ENCODE results near the gene BCAP29. TPM values are rescaled to one million over a fixed set of nuclear protein-coding genes. Genes with fewer than 3 reads are reported as not detected.

The BCAP29 gene
- total RNA-seq, 2 experiments from 2014 or later: 32.1 to 32.7 TPM

DNA sequence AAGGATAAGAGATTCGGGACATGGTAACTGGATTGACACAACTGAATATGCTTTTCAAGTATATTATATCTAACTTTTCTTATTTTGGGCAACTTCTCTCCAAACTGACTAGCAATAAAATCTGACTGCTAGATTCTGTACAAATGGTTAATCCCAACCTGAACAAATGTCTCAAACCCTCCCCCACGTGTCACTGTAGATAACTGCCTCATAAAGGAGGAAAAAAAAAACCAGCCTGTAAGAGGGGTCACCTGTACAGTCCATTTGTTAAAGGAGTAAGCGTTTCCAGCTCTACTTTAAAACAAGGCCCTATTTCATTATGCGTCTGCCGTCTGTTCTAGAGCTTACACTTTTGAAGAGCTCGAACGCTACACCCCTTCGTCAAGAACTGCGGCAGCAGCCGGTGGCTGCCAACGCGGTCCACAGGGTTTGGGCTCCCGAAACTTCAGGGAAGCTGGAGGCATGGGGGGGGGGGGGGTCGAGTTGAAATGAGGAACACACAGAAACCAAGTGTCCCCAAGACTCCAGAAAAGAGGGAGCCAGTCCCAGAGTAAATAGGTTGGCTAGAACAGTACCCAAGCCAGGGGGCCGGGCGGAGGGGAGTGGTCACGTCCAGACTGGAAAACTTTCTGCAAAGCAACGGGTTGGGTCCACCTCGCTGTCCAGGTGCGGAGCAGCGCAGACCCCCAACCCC is 16.8 kb upstream of the BCAP29 start:
- Mint-ChIP-seq H3K9me3 (ENCODE audit: insufficient read depth) (no peaks in the 10 kb centered on the region), H3K27ac (peak overlapping the region; percentile 90), H3K27me3 (ENCODE audit: low read depth) (no peaks in the 10 kb centered on the region), H3K4me3 (peak overlapping the region; percentile 84), H3K4me1 (ENCODE audit: low read depth) (peaks cover 56% of the 10 kb centered on the region), H3K36me3 (ENCODE audit: low read depth) (peaks cover 6% of the 10 kb centered on the region)
- ChIA-PET CTCF (interaction anchor here (0.7 to 1.6 kb wide), 6 partner anchors 10 to 396 kb away, joined by 3 to 7 read pairs (median 4); partner anchors contain the start of gene BCAP29), POLR2A (interaction anchor here (0.7 to 2.5 kb wide), 6 partner anchors 15 to 180 kb away, joined by 3 to 11 read pairs (median 5); partner anchors contain the start of genes BCAP29 and CBLL1)
- ATAC-seq (peak; percentile 67), DNase-seq (no peak)

DNA sequence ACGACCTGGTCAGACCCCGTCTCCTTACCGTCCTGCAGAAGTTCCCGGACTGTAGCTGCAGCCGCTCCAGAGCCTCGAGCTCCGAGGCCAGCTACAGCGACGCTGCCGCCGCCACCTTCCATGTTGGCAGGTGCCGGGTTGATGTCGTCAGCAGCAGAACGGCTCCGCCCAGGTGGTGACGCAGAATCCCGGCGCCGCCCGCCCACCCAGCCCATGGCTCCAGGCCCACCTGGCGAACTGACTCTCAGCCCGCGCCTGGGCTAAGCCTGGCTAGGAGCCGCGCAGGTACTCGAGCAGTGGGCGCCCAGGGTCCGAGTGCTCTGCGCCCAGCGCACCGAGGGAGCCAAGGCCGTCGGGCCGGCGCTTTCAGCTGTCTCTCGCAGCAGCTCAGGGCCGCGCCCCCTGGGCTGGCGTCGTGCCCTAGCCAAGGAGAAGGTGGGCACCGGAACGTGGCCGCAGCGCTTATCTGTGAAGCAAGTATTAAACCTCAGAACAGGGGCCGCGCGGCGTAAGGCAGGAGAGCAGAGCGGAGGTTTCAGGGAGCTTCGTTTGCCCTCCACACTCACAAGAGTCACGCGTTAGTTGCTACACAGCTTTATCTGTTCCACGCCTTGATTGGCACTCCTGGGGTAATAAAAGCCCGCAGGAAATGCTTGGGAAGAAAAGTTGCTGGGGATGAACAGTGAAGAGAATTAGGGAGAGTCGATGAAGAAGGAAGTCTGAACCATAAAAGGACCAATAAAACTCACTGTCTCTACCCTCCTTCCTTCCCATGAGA is 16.1 kb upstream of the BCAP29 start, which contains the start of the genes COG5 and DUS4L:
Gene COG5 (minus strand): TSS at position 146 of the 778 bp plus-strand sequence. CDS start 24 bp downstream, at position 122.
Gene DUS4L (plus strand): TSS at position 197 of the 778 bp plus-strand sequence. CDS start 3,100 bp downstream, outside the sequence.
- Mint-ChIP-seq H3K27ac (peak within 1 kb of the TSS; percentile 90), H3K36me3 (ENCODE audit: low read depth) (peaks cover 6% of the 10 kb centered on the region), H3K4me3 (peak within 1 kb of the TSS; percentile 84), H3K9me3 (ENCODE audit: insufficient read depth) (no peaks in the 10 kb centered on the region), H3K4me1 (ENCODE audit: low read depth) (peaks cover 56% of the 10 kb centered on the region), H3K27me3 (ENCODE audit: low read depth) (no peaks in the 10 kb centered on the region)
- ChIA-PET CTCF (interaction anchor here (0.6 to 1.6 kb wide), 10 partner anchors 9 to 396 kb away, joined by 3 to 7 read pairs (median 3); partner anchors contain the start of genes BCAP29 and CBLL1), POLR2A (interaction anchor here (0.7 to 2.5 kb wide), 6 partner anchors 14 to 179 kb away, joined by 3 to 11 read pairs (median 5); partner anchors contain the start of genes BCAP29 and CBLL1)
- DNase-seq (peak; percentile 88), ATAC-seq (peak; percentile 93)

DNA sequence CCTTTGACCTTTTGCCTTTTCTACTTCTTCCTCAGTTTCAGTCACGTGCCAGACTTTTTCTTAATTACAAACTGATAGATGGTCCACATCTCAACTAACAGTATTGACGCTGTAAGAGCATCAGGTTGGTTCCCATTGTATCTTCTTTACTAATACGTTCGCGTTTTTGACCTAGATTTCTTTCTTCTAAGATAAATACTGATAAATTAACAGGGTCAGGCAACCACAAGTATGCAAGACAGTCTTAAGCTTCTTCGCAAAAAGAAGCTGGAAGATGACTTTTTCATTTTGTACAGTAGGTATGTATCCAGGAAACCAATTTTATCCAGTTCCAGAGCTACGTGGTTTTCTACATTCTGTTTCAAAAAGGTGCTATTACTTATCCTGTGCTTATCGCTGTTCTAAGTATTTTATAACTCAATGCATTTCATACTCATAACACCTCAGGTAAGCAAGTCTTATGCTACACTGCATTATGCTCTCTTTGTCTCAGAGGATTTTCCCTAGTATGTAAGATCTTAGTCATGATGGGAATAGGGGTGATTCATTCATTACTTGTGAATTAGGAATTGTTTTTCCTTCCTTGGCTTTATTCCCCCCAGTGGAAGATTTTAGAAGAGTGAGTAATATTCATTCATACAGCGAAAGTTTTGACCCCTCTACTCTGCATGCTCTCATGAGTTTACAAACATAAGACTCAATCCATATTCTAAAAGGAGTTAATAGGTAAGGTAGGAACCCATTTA is 15.3 kb upstream of the BCAP29 start:
- no peaks in the 10 kb centered on the region for H3K9me3 Mint-ChIP-seq (ENCODE audit: insufficient read depth)
- H3K27ac Mint-ChIP-seq: peak overlapping the region; percentile 90
- ChIA-PET CTCF (interaction anchor here (1.0 to 1.6 kb wide), 7 partner anchors 9 to 315 kb away, joined by 3 to 7 read pairs (median 4); partner anchors contain the start of genes BCAP29 and CBLL1), POLR2A (interaction anchor here (1.0 to 2.5 kb wide), 4 partner anchors 15 to 178 kb away, joined by 3 to 11 read pairs (median 8); partner anchors contain the start of genes BCAP29 and CBLL1)
- H3K4me1 Mint-ChIP-seq (ENCODE audit: low read depth): peaks cover 48% of the 10 kb centered on the region
- H3K36me3 Mint-ChIP-seq (ENCODE audit: low read depth): peaks cover 8% of the 10 kb centered on the region
- no peak for DNase-seq
- peak overlapping the region; percentile 84 for H3K4me3 Mint-ChIP-seq
- H3K27me3 Mint-ChIP-seq (ENCODE audit: low read depth): no peaks in the 10 kb centered on the region
- ATAC-seq: no peak

DNA sequence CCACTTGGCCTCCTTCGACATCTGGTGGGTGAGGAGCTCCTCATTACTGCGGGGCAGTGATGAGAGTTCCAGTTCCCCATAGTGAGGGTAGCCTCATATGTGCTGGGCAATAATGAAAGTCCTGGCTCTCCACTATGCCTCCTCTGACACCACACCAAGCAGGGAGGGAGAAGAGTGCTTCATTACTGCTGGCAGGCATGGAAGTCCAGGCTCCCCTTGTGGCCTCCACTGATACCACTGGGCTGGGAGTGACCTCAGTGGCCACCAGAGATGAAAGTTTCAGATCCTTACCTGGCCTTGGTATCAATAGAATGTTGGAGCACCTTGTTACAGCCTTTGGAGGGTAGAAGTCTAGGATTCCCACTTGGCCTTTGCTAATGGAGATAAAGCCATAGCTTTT is 9.7 kb upstream of the BCAP29 start:
- Mint-ChIP-seq H3K27ac (no peak overlapping the region), H3K4me1 (ENCODE audit: low read depth) (peaks cover 3% of the 10 kb centered on the region), H3K9me3 (ENCODE audit: insufficient read depth) (no peaks in the 10 kb centered on the region), H3K27me3 (ENCODE audit: low read depth) (no peaks in the 10 kb centered on the region), H3K4me3 (no peak overlapping the region), H3K36me3 (ENCODE audit: low read depth) (peaks cover 14% of the 10 kb centered on the region)
- POLR2A ChIA-PET: no interaction called here
- DNase-seq (no peak), ATAC-seq (no peak)
- CTCF ChIA-PET: no interaction called here

DNA sequence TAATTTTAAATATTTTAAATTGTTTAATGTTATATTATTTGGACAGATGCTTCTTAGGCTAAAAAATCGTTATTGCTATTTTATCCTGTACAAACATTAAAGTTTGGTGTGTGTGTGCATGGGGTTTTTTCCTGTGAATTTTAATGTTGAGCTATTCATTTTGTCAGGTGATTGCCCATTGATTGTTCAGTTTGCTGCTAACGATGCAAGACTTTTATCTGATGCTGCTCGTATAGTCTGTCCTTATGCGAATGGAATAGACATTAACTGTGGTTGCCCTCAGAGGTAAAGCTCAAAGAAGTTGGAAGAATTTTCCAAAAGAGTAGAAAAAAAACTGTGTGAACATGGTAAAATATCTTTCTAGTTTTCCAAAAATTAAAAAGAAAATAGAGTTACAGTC is 6.5 kb upstream of the BCAP29 start:
- H3K27ac Mint-ChIP-seq: no peak overlapping the region
- CTCF ChIA-PET: interaction anchor here (1.3 kb wide), 1 partner anchor 10 kb away, joined by 4 read pairs; the partner anchor contains the start of genes COG5 and DUS4L

DNA sequence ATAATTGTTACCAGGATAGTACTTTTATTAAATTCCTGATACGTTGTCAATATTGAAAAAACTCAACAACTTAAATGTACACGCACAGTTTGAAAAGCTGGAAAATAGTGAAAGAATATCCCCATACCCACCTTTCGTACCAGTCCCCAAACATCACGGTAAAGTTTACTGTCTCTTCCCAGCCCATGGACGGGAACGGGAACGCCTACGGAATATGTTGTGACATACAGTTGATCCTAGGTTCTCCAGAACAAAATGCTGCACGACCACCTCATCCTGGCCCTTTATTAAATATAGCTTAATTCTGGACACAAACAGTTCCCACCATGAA is 527 bp upstream of the BCAP29 start:
- Mint-ChIP-seq H3K9me3 (ENCODE audit: insufficient read depth) (no peaks in the 10 kb centered on the region), H3K27me3 (ENCODE audit: low read depth) (no peaks in the 10 kb centered on the region), H3K27ac (peak overlapping the region; percentile 90), H3K4me1 (ENCODE audit: low read depth) (peaks cover 22% of the 10 kb centered on the region), H3K36me3 (ENCODE audit: low read depth) (peaks cover 17% of the 10 kb centered on the region), H3K4me3 (peak overlapping the region; percentile 90)
- no peak for ATAC-seq
- POLR2A ChIA-PET: interaction anchor here (1.9 kb wide), 1 partner anchor 16 kb away, joined by 9 read pairs; the partner anchor contains the start of genes COG5 and DUS4L
- CTCF ChIA-PET: interaction anchor here (1.0 to 1.4 kb wide), 2 partner anchors 15 to 300 kb away, joined by 3 to 4 read pairs; partner anchors contain the start of genes COG5 and DUS4L
- no peak for DNase-seq

More for the DNA sequence above, 6.5 kb upstream of the BCAP29 start:
- POLR2A ChIA-PET: interaction anchor here (1.1 kb wide), 1 partner anchor 170 kb away, joined by 3 read pairs; the partner anchor contains the start of gene CBLL1
- no peaks in the 10 kb centered on the region for H3K9me3 Mint-ChIP-seq (ENCODE audit: insufficient read depth)
- no peak overlapping the region for H3K4me3 Mint-ChIP-seq
- DNase-seq: no peak
- peaks cover 19% of the 10 kb centered on the region for H3K36me3 Mint-ChIP-seq (ENCODE audit: low read depth)
- no peak for ATAC-seq
- peaks cover 4% of the 10 kb centered on the region for H3K4me1 Mint-ChIP-seq (ENCODE audit: low read depth)
- no peaks in the 10 kb centered on the region for H3K27me3 Mint-ChIP-seq (ENCODE audit: low read depth)

DNA sequence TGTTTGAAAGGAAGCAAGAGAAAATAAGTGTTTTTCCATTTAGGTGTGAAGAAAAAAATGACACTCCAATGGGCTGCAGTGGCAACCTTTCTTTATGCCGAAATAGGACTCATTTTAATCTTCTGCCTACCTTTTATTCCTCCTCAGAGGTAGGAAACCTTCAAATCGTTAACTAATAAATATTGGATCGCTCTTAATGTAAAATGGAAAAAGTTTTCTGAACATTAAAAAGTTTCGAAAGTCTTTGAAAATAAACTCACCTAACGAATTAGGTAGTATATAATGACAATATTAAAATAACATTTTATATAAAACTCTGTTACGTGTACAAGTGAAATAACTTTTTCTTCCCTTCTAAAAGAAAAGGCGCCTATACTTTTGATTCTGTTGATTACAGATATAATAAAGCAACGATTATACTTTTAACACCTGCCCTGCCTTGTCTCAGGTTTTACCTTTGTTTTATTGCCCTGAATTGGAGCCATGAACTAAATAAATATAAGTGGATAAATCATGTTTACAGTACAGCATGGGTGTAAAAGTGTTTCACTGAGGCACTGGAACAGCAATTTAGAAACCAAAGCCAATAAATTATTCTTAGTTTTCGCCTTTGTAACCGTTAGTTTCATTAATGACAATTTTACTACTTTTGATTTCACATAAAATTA is 804 bp downstream of the BCAP29 start:
- Mint-ChIP-seq H3K36me3 (ENCODE audit: low read depth) (peaks cover 25% of the 10 kb centered on the region), H3K27ac (peak overlapping the region; percentile 62), H3K4me3 (peak overlapping the region; percentile 90), H3K4me1 (ENCODE audit: low read depth) (peaks cover 22% of the 10 kb centered on the region), H3K27me3 (ENCODE audit: low read depth) (no peaks in the 10 kb centered on the region), H3K9me3 (ENCODE audit: insufficient read depth) (no peaks in the 10 kb centered on the region)
- DNase-seq (no peak), ATAC-seq (no peak)
- ChIA-PET CTCF (no interaction called here), POLR2A (interaction anchor here (1.9 kb wide), 1 partner anchor 17 kb away, joined by 9 read pairs; the partner anchor contains the start of genes COG5 and DUS4L)

DNA sequence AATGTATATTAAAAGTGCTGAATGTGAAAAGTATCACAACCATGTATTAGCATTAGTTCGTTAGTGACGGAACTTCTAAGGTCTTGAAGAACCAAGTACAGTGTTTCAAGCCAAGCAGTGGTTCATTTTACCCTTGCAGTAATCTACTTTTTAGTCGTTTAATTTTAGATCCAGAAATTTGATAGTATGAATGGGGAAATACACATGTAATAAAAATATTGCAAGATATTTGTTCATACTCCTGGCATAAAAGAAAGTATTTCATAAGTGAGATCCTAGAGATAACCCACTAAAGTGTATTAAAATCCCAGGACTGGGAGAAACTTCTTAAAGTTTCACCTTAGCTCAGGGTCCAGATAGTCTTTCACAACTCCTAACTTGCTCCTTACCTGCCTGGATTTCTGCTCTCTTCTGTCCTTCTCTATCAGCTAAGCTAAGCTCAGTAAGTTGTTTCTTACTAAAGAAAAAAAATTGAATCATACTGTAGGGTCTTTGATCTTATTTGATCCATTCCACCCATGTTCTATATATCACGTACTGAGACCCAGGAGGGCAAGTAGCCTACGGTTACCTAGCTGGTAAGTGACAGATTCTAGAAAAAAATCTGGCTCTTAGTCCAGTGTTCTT is 1.5 kb downstream of the BCAP29 start:
- peaks cover 22% of the 10 kb centered on the region for H3K4me1 Mint-ChIP-seq (ENCODE audit: low read depth)
- POLR2A ChIA-PET: interaction anchor here (0.8 kb wide), 1 partner anchor 18 kb away, joined by 6 read pairs; the partner anchor contains the start of genes COG5 and DUS4L
- no peak overlapping the region for H3K27ac Mint-ChIP-seq

DNA sequence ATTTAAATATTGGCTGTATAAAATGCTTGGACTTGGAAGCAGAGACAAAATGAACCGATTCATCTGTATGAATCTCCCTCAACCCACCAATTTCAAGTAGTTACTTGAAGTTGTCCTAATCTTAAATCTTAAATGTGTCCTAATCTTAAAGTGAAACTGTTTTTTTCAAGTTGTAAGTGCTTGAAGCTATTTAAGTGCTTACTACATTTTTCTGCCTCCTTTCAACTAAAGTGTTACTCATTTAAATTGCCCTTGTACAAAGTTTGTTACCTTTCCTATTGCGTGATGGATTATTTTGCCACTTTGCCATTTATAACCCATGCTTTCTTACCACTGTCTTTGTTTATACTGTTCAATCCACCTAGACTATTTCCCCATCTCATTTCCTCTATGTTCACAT is 2.8 kb downstream of the BCAP29 start:
- Mint-ChIP-seq H3K27me3 (ENCODE audit: low read depth) (no peaks in the 10 kb centered on the region), H3K4me3 (no peak overlapping the region), H3K27ac (no peak overlapping the region), H3K4me1 (ENCODE audit: low read depth) (peaks cover 22% of the 10 kb centered on the region), H3K36me3 (ENCODE audit: low read depth) (peaks cover 24% of the 10 kb centered on the region), H3K9me3 (ENCODE audit: insufficient read depth) (no peaks in the 10 kb centered on the region)
- DNase-seq: no peak
- no peak for ATAC-seq
- ChIA-PET POLR2A (interaction anchor here (1.1 kb wide), 1 partner anchor 19 kb away, joined by 3 read pairs; the partner anchor contains the start of genes COG5 and DUS4L), CTCF (interaction anchor here (1.1 kb wide), 1 partner anchor 78 kb away, joined by 3 read pairs; the partner anchor contains the start of gene SLC26A4)

More for the DNA sequence above, 1.5 kb downstream of the BCAP29 start:
- no peaks in the 10 kb centered on the region for H3K9me3 Mint-ChIP-seq (ENCODE audit: insufficient read depth)
- peak overlapping the region; percentile 90 for H3K4me3 Mint-ChIP-seq
- no peaks in the 10 kb centered on the region for H3K27me3 Mint-ChIP-seq (ENCODE audit: low read depth)
- CTCF ChIA-PET: no interaction called here
- peaks cover 22% of the 10 kb centered on the region for H3K36me3 Mint-ChIP-seq (ENCODE audit: low read depth)
- DNase-seq: no peak
- no peak for ATAC-seq

DNA sequence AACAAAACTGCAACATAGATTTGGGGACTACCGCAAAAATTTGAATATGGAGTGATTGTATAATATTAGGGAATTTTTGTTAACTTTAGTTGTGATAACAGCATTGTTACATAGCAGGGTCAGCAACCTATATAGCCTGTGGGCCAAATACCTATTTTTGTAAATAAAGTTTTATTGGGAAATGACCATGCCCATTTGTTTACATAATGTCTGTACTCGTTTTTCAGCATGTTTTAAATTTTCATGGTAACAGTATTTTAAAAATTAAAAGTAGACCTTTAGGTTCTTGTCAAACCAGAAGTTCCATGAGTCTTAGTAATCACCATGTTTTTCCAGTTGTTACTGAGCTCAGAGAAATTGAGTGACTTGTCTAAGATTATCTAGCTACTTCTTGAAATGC is 4.7 kb downstream of the BCAP29 start:
- Mint-ChIP-seq H3K9me3 (ENCODE audit: insufficient read depth) (no peaks in the 10 kb centered on the region), H3K4me3 (no peak overlapping the region), H3K36me3 (ENCODE audit: low read depth) (peaks cover 27% of the 10 kb centered on the region), H3K4me1 (ENCODE audit: low read depth) (peaks cover 17% of the 10 kb centered on the region), H3K27ac (no peak overlapping the region), H3K27me3 (ENCODE audit: low read depth) (no peaks in the 10 kb centered on the region)
- ChIA-PET POLR2A (no interaction called here), CTCF (interaction anchor here (0.7 to 1.1 kb wide), 4 partner anchors 9 to 294 kb away, joined by 3 read pairs; no protein-coding TSS in a partner anchor)
- DNase-seq: no peak
- no peak for ATAC-seq

Measured in activated CD8-positive, alpha-beta T cell treated with anti-CD3 and anti-CD28 coated beads, Interleukin-2, amount 10 ng/mL, durations not matched to agents 7 days and 5 days (primary cell).